Thyroid gland (tissue), 4 donors: Measurements from ENCODE around the gene PRRG1.

Experiments
- POLR2A ChIP-seq, 2 donors: fragments of 450-650 bp; IDR thresholded peaks; one replicate each; pipeline ENCODE4 v1.6.1; 2017; ENCODE audit warnings: antibody characterized with exemption in 2 of 2, mild to moderate bottlenecking in 2 of 2, moderate library complexity in 1 of 2
- TF ChIP-seq, protein P1 (sequence below), 6 experiments: fragments of 200-600 bp in 3 of 6; fragments of 450-650 bp in 3 of 6; sonication (generic) in 3 of 6; IDR thresholded peaks; one replicate each; pipeline ENCODE4 v1.5.1; 2016 to 2019; ENCODE audit warnings: antibody characterized with exemption in 6 of 6, mild to moderate bottlenecking in 2 of 6, inconsistent platforms in 1 of 6, moderate library complexity in 1 of 6

- TF ChIP-seq, protein P1, sequence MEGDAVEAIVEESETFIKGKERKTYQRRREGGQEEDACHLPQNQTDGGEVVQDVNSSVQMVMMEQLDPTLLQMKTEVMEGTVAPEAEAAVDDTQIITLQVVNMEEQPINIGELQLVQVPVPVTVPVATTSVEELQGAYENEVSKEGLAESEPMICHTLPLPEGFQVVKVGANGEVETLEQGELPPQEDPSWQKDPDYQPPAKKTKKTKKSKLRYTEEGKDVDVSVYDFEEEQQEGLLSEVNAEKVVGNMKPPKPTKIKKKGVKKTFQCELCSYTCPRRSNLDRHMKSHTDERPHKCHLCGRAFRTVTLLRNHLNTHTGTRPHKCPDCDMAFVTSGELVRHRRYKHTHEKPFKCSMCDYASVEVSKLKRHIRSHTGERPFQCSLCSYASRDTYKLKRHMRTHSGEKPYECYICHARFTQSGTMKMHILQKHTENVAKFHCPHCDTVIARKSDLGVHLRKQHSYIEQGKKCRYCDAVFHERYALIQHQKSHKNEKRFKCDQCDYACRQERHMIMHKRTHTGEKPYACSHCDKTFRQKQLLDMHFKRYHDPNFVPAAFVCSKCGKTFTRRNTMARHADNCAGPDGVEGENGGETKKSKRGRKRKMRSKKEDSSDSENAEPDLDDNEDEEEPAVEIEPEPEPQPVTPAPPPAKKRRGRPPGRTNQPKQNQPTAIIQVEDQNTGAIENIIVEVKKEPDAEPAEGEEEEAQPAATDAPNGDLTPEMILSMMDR (IDR thresholded peaks at IDR 0.05), result no peak
- TF ChIP-seq POLR2A (IDR thresholded peaks at IDR 0.05), result no peak
Observed at GRCh38 chrX:37453821-37454220, 104.7 kb downstream of the PRRG1 start.
